Temporal lobe (tissue), 1 donor: ENCODE measurements around the gene TOE1. TPM values are rescaled to one million over a fixed set of nuclear protein-coding genes. Genes with fewer than 3 reads are reported as not detected.

Source experiments
- total RNA-seq: library from RNA; depleted of rRNA; stranded (reverse); fragments of >200 nt; gene quantifications from one replicate; pipeline ENCODE4 v1.2.3, GENCODE V29; 2014

Gene TOE1
- total RNA-seq, 1 donor from 2014 or later = 4.4 TPM

Other genes with a start within 250 kb of the TOE1 start
- 14.5 TPM for gene ZSWIM5, start 133.6 kb upstream of the TOE1 start, total RNA-seq
- 1.7 TPM for gene HPDL, start 13.3 kb upstream of the TOE1 start, total RNA-seq
- gene MUTYH, start 270 bp downstream of the TOE1 start, total RNA-seq = 15.0 TPM
- gene TESK2, start 151.0 kb downstream of the TOE1 start, total RNA-seq = 0.74 TPM
- gene CCDC163, start 159.9 kb downstream of the TOE1 start, total RNA-seq = 0.49 TPM
- 1.7 TPM for gene MMACHC, start 160.1 kb downstream of the TOE1 start, total RNA-seq
- 120 TPM for gene PRDX1, start 181.7 kb downstream of the TOE1 start, total RNA-seq
- gene AKR1A1, start 210.7 kb downstream of the TOE1 start, total RNA-seq = 47.9 TPM
- gene NASP, start 243.9 kb downstream of the TOE1 start, total RNA-seq = 70.8 TPM